Neural cell (in vitro differentiated cells): ENCODE measurements around the gene HOXA3. TPM values are rescaled to one million over a fixed set of nuclear protein-coding genes. Genes with fewer than 3 reads are reported as not detected.

Experiments
- H2AFZ ChIP-seq: fragments of 200-600, 300-800 bp; sonication (generic), shearing (Covaris generic); 2 replicates; pipeline ENCODE4 v1.6.0; 2014; ENCODE audit warnings: low read depth, mild to moderate bottlenecking, antibody characterized with exemption, low read length, moderate library complexity
- H3F3A ChIP-seq: fragments of 200-600 bp; shearing (Covaris generic); 2 replicates; pipeline ENCODE4 v1.6.1; 2016; ENCODE audit warnings: mild to moderate bottlenecking, moderate library complexity, mixed read lengths, antibody characterized with exemption, low read length; ENCODE audit not compliant: insufficient read depth, poor library complexity, severe bottlenecking
- H3K27ac ChIP-seq: fragments of 200-600, 300-800 bp; sonication (generic), shearing (Covaris generic); 2 replicates; pipeline ENCODE4 v1.5.1; 2014; ENCODE audit warnings: mild to moderate bottlenecking, low read length, moderate library complexity
- H3K27me3 ChIP-seq: fragments of 300-800, 200-600 bp; sonication (generic), shearing (Covaris generic); 2 replicates; pipeline ENCODE4 v1.6.0; 2014; ENCODE audit warnings: mild to moderate bottlenecking, low read depth, low read length, moderate library complexity; ENCODE audit not compliant: insufficient read depth
- H3K36me3 ChIP-seq: fragments of 300-800, 200-600 bp; sonication (generic), shearing (Covaris generic); 2 replicates; pipeline ENCODE4 v1.5.1; 2014; ENCODE audit warnings: mild to moderate bottlenecking, antibody characterized with exemption, low read length, moderate library complexity; ENCODE audit not compliant: insufficient read depth
- H3K4me2 ChIP-seq: fragments of 300-800, 200-600 bp; sonication (generic), shearing (Covaris generic); 2 replicates; pipeline ENCODE4 v1.6.0; 2014; ENCODE audit warnings: mild to moderate bottlenecking, low read length
- H3K4me3 ChIP-seq: fragments of 300-800, 200-600 bp; sonication (generic), shearing (Covaris generic); 2 replicates; pipeline ENCODE4 v1.5.1; 2014; ENCODE audit warnings: mild to moderate bottlenecking, low read length, moderate library complexity
- H3K79me2 ChIP-seq: fragments of 200-600 bp; shearing (Covaris generic); replicated peaks from 2 replicates; pipeline ENCODE4 v1.6.0; 2014; ENCODE audit warnings: mild to moderate bottlenecking, low read length, moderate library complexity; ENCODE audit not compliant: insufficient read depth
- H3K9ac ChIP-seq: fragments of 300-800, 200-600 bp; sonication (generic), shearing (Covaris generic); 2 replicates; pipeline ENCODE4 v1.6.1; 2016; ENCODE audit warnings: mild to moderate bottlenecking, low read length, mixed read lengths
- H3K9me2 ChIP-seq: fragments of 200-600 bp; shearing (Covaris generic); 2 replicates; pipeline ENCODE4 v1.6.1; 2016; ENCODE audit warnings: mild to moderate bottlenecking, low read length, mixed read lengths; ENCODE audit not compliant: insufficient read depth
- H3K9me3 ChIP-seq: fragments of 200-600, 300-800 bp; sonication (generic), shearing (Covaris generic); 2 replicates; pipeline ENCODE4 v1.6.1; 2016; ENCODE audit warnings: mild to moderate bottlenecking, mixed run types, low read length, moderate library complexity, mixed read lengths
- H4K20me1 ChIP-seq: fragments of 200-600 bp; shearing (Covaris generic); 2 replicates; pipeline ENCODE4 v1.6.1; 2016; ENCODE audit warnings: mild to moderate bottlenecking, mixed run types; ENCODE audit not compliant: insufficient read depth
- EP300 ChIP-seq: fragments of 450-650 bp; conservative IDR thresholded peaks from 2 replicates; pipeline ENCODE4 v1.6.1; 2014; ENCODE audit warnings: antibody characterized with exemption, mild to moderate bottlenecking, moderate library complexity; ENCODE audit not compliant: poor library complexity, severe bottlenecking
- EZH2 ChIP-seq: fragments of 200-600, 300-800 bp; shearing (Covaris generic), sonication (generic); IDR thresholded peaks from 2 replicates; pipeline ENCODE4 v1.6.1; 2014; ENCODE audit warnings: antibody characterized with exemption, low read length, borderline replicate concordance, mild to moderate bottlenecking; ENCODE audit not compliant: insufficient read depth, poor library complexity, severe bottlenecking
- MXI1 ChIP-seq: fragments of 450-650 bp; conservative IDR thresholded peaks from 2 replicates; pipeline ENCODE4 v1.6.1; 2014; ENCODE audit warnings: antibody characterized with exemption, mild to moderate bottlenecking; ENCODE audit not compliant: poor library complexity, severe bottlenecking
- POLR2AphosphoS5 ChIP-seq: IDR thresholded peaks from 2 replicates; pipeline ENCODE4 v1.6.1; 2012
- RAD21 ChIP-seq: fragments of 450-650 bp; conservative IDR thresholded peaks from 2 replicates; pipeline ENCODE4 v1.6.1; 2014; ENCODE audit warnings: antibody characterized with exemption, mild to moderate bottlenecking, moderate library complexity
- SMC3 ChIP-seq: fragments of 450-650 bp; conservative IDR thresholded peaks from 2 replicates; pipeline ENCODE4 v1.6.1; 2014; ENCODE audit warnings: antibody characterized with exemption, mild to moderate bottlenecking, moderate library complexity; ENCODE audit not compliant: poor library complexity
- TAF1 ChIP-seq: IDR thresholded peaks from 2 replicates; pipeline ENCODE4 v1.6.1; 2012; ENCODE audit warnings: low read depth
- polyA plus RNA-seq: library from polyadenylated mRNA; depleted of rRNA; stranded (reverse); fragments of >200 nt; gene quantifications from 2 replicates; pipeline ENCODE4 v1.2.3, GENCODE V29; 2014
- TF ChIP-seq, protein P1 (sequence below): IDR thresholded peaks from 2 replicates; pipeline ENCODE4 v1.6.1; 2012; ENCODE audit warnings: borderline replicate concordance
- TF ChIP-seq, protein P2 (sequence below): fragments of 450-650 bp; IDR thresholded peaks from 2 replicates; pipeline ENCODE4 v1.5.1; 2014; ENCODE audit warnings: antibody characterized with exemption, mild to moderate bottlenecking, moderate library complexity; ENCODE audit not compliant: poor library complexity, severe bottlenecking

Gene HOXA3
- polyA plus RNA-seq, 1 donor from 2014 or later: not detected

DNA sequence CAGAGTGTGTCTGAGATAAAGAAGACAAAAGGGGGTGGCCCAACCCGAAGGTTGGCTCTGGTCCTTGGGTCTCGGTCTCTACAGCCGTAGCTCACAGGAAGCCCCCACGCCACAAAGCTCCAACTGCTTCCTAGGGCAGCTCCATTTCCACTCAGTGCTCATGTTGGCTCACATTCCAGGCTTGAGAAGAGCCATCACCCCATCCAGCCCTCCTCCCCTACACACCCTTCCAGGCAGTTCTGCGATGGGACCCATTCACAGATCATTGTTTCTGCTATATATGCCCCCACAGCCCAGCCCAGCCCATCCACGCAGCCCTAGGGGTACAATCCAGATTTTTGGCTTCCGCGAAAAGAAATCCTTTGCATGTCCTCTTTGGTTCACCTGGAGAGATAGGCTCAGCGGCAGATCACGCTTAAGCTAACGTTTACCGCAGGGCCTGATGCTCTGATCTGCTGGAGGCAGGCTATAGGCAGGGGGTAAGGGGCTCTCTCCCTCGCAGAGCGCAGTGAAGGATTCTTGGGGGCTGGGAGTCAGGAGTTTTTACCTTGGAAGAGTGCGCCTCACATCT lies 38.9 kb upstream of the HOXA3 start:
- Histone ChIP-seq H3K4me3 (no peak overlapping the region), H3K9ac (no peak overlapping the region), H3K27me3 (peaks cover 100% of the 10 kb centered on the region), H3K36me3 (no peaks in the 10 kb centered on the region), H3K9me3 (no peaks in the 10 kb centered on the region), H3K9me2 (no peaks in the 10 kb centered on the region), H3K27ac (no peak overlapping the region), H3K79me2 (no peaks in the 10 kb centered on the region), H4K20me1 (no peaks in the 10 kb centered on the region), H2AFZ (no peak overlapping the region), H3F3A (no peaks in the 10 kb centered on the region), H3K4me2 (no peak overlapping the region)
- TF ChIP-seq, protein P1, sequence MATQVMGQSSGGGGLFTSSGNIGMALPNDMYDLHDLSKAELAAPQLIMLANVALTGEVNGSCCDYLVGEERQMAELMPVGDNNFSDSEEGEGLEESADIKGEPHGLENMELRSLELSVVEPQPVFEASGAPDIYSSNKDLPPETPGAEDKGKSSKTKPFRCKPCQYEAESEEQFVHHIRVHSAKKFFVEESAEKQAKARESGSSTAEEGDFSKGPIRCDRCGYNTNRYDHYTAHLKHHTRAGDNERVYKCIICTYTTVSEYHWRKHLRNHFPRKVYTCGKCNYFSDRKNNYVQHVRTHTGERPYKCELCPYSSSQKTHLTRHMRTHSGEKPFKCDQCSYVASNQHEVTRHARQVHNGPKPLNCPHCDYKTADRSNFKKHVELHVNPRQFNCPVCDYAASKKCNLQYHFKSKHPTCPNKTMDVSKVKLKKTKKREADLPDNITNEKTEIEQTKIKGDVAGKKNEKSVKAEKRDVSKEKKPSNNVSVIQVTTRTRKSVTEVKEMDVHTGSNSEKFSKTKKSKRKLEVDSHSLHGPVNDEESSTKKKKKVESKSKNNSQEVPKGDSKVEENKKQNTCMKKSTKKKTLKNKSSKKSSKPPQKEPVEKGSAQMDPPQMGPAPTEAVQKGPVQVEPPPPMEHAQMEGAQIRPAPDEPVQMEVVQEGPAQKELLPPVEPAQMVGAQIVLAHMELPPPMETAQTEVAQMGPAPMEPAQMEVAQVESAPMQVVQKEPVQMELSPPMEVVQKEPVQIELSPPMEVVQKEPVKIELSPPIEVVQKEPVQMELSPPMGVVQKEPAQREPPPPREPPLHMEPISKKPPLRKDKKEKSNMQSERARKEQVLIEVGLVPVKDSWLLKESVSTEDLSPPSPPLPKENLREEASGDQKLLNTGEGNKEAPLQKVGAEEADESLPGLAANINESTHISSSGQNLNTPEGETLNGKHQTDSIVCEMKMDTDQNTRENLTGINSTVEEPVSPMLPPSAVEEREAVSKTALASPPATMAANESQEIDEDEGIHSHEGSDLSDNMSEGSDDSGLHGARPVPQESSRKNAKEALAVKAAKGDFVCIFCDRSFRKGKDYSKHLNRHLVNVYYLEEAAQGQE: no peak
- TF ChIP-seq MXI1 (no peak), TAF1 (no peak), SMC3 (no peak), EP300 (no peak), RAD21 (no peak), EZH2 (no peak), POLR2AphosphoS5 (no peak)
- TF ChIP-seq, protein P2, sequence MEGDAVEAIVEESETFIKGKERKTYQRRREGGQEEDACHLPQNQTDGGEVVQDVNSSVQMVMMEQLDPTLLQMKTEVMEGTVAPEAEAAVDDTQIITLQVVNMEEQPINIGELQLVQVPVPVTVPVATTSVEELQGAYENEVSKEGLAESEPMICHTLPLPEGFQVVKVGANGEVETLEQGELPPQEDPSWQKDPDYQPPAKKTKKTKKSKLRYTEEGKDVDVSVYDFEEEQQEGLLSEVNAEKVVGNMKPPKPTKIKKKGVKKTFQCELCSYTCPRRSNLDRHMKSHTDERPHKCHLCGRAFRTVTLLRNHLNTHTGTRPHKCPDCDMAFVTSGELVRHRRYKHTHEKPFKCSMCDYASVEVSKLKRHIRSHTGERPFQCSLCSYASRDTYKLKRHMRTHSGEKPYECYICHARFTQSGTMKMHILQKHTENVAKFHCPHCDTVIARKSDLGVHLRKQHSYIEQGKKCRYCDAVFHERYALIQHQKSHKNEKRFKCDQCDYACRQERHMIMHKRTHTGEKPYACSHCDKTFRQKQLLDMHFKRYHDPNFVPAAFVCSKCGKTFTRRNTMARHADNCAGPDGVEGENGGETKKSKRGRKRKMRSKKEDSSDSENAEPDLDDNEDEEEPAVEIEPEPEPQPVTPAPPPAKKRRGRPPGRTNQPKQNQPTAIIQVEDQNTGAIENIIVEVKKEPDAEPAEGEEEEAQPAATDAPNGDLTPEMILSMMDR: no peak

DNA sequence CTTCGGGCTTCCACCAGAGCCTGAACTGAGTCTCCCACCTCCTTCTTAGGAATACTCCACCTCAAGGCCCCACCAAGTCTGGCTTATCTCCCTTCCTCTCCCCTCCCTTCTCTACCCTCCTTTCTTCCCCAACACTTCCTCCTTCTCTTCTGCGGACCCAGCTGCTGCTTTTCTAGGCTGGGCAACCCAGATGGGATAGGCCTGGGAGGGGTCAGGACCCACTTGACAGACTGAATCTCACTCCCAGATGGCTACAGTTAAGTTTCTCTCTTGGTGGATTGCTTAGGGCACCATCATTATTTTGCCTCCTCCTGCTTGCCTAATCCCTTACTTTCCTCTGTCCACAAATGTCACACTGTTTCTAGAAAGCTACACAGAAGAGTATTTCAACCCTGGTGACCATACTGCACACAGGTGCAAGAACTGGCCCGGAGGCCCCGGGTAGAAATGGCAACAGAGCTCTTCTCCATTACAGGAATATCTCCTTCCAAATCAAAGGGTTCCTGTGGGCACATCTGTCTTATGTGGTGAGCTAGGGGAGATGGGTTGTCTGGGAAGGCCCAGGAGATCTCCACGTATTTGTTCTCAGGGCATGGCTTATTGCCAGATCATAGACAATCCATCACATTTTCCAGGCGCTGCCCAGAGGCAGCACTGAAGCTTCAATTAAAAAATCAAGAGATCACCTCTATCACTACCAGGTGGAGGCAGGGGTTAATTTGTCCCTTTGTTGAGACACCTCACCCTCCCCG lies 37.8 kb upstream of the HOXA3 start:
- TF ChIP-seq EP300 (no peak), EZH2 (no peak), POLR2AphosphoS5 (no peak), MXI1 (no peak), TAF1 (no peak), RAD21 (no peak), SMC3 (no peak)
- TF ChIP-seq, protein P2: no peak
- TF ChIP-seq, protein P1: no peak
- Histone ChIP-seq H3K36me3 (no peaks in the 10 kb centered on the region), H4K20me1 (no peaks in the 10 kb centered on the region), H3F3A (no peaks in the 10 kb centered on the region), H2AFZ (no peak overlapping the region), H3K9ac (no peak overlapping the region), H3K9me2 (no peaks in the 10 kb centered on the region), H3K9me3 (peaks cover 6% of the 10 kb centered on the region), H3K27ac (no peak overlapping the region), H3K4me2 (no peak overlapping the region), H3K79me2 (no peaks in the 10 kb centered on the region), H3K27me3 (peaks cover 100% of the 10 kb centered on the region), H3K4me3 (no peak overlapping the region)
